GM23338 (cell line): ENCODE data around the gene CDH12.

Experiments
- CREB1 ChIP-seq: fragments of 250-450 bp; sonication (Bioruptor Pico); IDR thresholded peaks from 2 replicates; pipeline ENCODE4 v1.5.0; 2020; ENCODE audit warnings: low read depth, mild to moderate bottlenecking, moderate library complexity
- CTCF ChIP-seq, 2 experiments: fragments of 200-600 bp in 1 of 2; sonication (generic) in 1 of 2; conservative IDR thresholded peaks; 2 replicates each; pipeline versions ENCODE4 v1.5.1 to v1.6.1; 2016 to 2017; ENCODE audit warnings: antibody characterized with exemption in 2 of 2, low read depth in 2 of 2, mild to moderate bottlenecking in 2 of 2, moderate library complexity in 1 of 2
- ETS1 ChIP-seq: IDR thresholded peaks from 2 replicates; pipeline ENCODE4 v1.6.1; 2016; ENCODE audit warnings: antibody characterized with exemption
- EZH2 ChIP-seq: fragments of 200-600 bp; sonication (generic); IDR thresholded peaks from one replicate; pipeline ENCODE4 v1.8.0; 2017; ENCODE audit warnings: antibody characterized with exemption, mild to moderate bottlenecking, low read depth; ENCODE audit not compliant: unreplicated experiment
- EZH2phosphoT487 ChIP-seq: fragments of 200-600 bp; sonication (generic); IDR thresholded peaks from one replicate; pipeline ENCODE4 v1.8.1; 2018; ENCODE audit warnings: antibody characterized with exemption; ENCODE audit not compliant: unreplicated experiment
- JUNB ChIP-seq: IDR thresholded peaks from one replicate; pipeline ENCODE4 v1.6.1; 2016; ENCODE audit warnings: antibody characterized with exemption; ENCODE audit not compliant: unreplicated experiment
- NANOG ChIP-seq: IDR thresholded peaks from 2 replicates; pipeline ENCODE4 v1.6.1; 2016; ENCODE audit warnings: antibody characterized with exemption, borderline replicate concordance
- POLR2AphosphoS5 ChIP-seq: IDR thresholded peaks from 2 replicates; pipeline ENCODE4 v1.6.1; 2016; ENCODE audit warnings: antibody characterized with exemption, low read depth
- REST ChIP-seq: IDR thresholded peaks from one replicate; pipeline ENCODE4 v1.6.1; 2018; ENCODE audit warnings: antibody characterized with exemption; ENCODE audit not compliant: unreplicated experiment
- STAT1 ChIP-seq: IDR thresholded peaks from one replicate; pipeline ENCODE4 v1.6.1; 2016; ENCODE audit warnings: antibody characterized with exemption; ENCODE audit not compliant: unreplicated experiment
- ZNF114 ChIP-seq: fragments of 250-450 bp; sonication (Bioruptor Pico); IDR thresholded peaks from 2 replicates; pipeline ENCODE4 v1.5.0; 2020; ENCODE audit warnings: mild to moderate bottlenecking, moderate library complexity
- ZNF331 ChIP-seq: fragments of 250-450 bp; sonication (Bioruptor Pico); IDR thresholded peaks from 2 replicates; pipeline ENCODE4 v1.5.0; 2020; ENCODE audit warnings: low read depth, mild to moderate bottlenecking, moderate library complexity
- ZNF462 ChIP-seq: fragments of 250-450 bp; sonication (Bioruptor Pico); IDR thresholded peaks from 2 replicates; pipeline ENCODE4 v1.5.0; 2020; ENCODE audit warnings: mild to moderate bottlenecking, moderate library complexity

GRCh38 chr5:22470408-22470807, 382.7 kb downstream of the CDH12 start:
- TF ChIP-seq POLR2AphosphoS5: no peak
- TF ChIP-seq EZH2: no peak
- no peak for TF ChIP-seq CTCF (conservative IDR thresholded peaks at IDR 0.05; ENCODE audit: low read depth in 2 of 2)
- TF ChIP-seq ZNF114: no peak
- TF ChIP-seq REST: no peak
- TF ChIP-seq CREB1: no peak
- TF ChIP-seq JUNB: no peak
- TF ChIP-seq EZH2phosphoT487: no peak
- TF ChIP-seq NANOG: no peak
- TF ChIP-seq ETS1: no peak
- TF ChIP-seq STAT1: no peak
- no peak for TF ChIP-seq ZNF331
- TF ChIP-seq ZNF462: no peak
